HepG2 (cell line): ENCODE data around the gene TRAPPC4. TPM values are rescaled to one million over a fixed set of nuclear protein-coding genes. Genes with fewer than 3 reads are reported as not detected.

ENCODE experiments used
- CEBPB ChIP-seq: IDR thresholded peaks from 2 replicates; pipeline ENCODE4 v1.6.1; 2011; ENCODE audit warnings: low read depth, low read length, improper control_type of control experiment, borderline replicate concordance
- DDIT3 ChIP-seq: sonication (generic); formaldehyde crosslinking; IDR thresholded peaks from 2 replicates; pipeline ENCODE4 v1.4.0; 2020; ENCODE audit warnings: mild to moderate bottlenecking, missing genetic modification reagents
- DMAP1 ChIP-seq: IDR thresholded peaks from 2 replicates; pipeline ENCODE4 v1.6.1; 2016
- E2F5 ChIP-seq: sonication (generic); formaldehyde crosslinking; conservative IDR thresholded peaks from 2 replicates; pipeline ENCODE4 v1.4.0; 2020; ENCODE audit warnings: missing genetic modification reagents
- GATAD2A ChIP-seq: IDR thresholded peaks from 2 replicates; pipeline ENCODE4 v1.6.1; 2016
- KLF15 ChIP-seq: sonication (generic); formaldehyde crosslinking; IDR thresholded peaks from 2 replicates; pipeline ENCODE4 v1.8.1; 2023; ENCODE audit warnings: borderline replicate concordance, mild to moderate bottlenecking, inconsistent platforms, missing genetic modification reagents, mixed read lengths
- MAF1 ChIP-seq: sonication (generic); formaldehyde crosslinking; IDR thresholded peaks from 2 replicates; pipeline ENCODE4 v1.5.0; 2020; ENCODE audit warnings: missing genetic modification reagents, borderline replicate concordance
- MNT ChIP-seq: fragments of 450-650 bp; IDR thresholded peaks from 2 replicates; pipeline ENCODE4 v1.6.1; 2016
- NFATC3 ChIP-seq: sonication (generic); formaldehyde crosslinking; IDR thresholded peaks from 2 replicates; pipeline ENCODE4 v1.5.1; 2020; ENCODE audit warnings: mild to moderate bottlenecking, missing genetic modification reagents
- NFRKB ChIP-seq: fragments of 450-650 bp; IDR thresholded peaks from 2 replicates; pipeline ENCODE4 v1.6.1; 2017
- ONECUT2 ChIP-seq: sonication (generic); formaldehyde crosslinking; IDR thresholded peaks from 2 replicates; pipeline ENCODE4 v1.4.0; 2020; ENCODE audit warnings: missing genetic modification reagents
- SIX1 ChIP-seq: sonication (generic); formaldehyde crosslinking; IDR thresholded peaks from 2 replicates; pipeline ENCODE4 v1.4.0; 2020; ENCODE audit warnings: missing genetic modification reagents, borderline replicate concordance
- TARDBP ChIP-seq: sonication (generic); formaldehyde crosslinking; IDR thresholded peaks from 2 replicates; pipeline ENCODE4 v1.8.0; 2022; ENCODE audit warnings: mild to moderate bottlenecking, missing genetic modification reagents
- ZBTB33 ChIP-seq: sonication (generic); formaldehyde crosslinking; IDR thresholded peaks from 2 replicates; pipeline ENCODE4 v1.4.0; 2020; ENCODE audit warnings: missing genetic modification reagents
- ZBTB37 ChIP-seq: sonication (generic); formaldehyde crosslinking; IDR thresholded peaks from 2 replicates; pipeline ENCODE4 v1.4.0; 2020; ENCODE audit warnings: mild to moderate bottlenecking, missing genetic modification reagents
- ZNF264 ChIP-seq: sonication (generic); formaldehyde crosslinking; IDR thresholded peaks from 2 replicates; pipeline ENCODE4 v1.4.0; 2020; ENCODE audit warnings: missing genetic modification reagents
- ZNF292 ChIP-seq: sonication (generic); formaldehyde crosslinking; IDR thresholded peaks from 2 replicates; pipeline ENCODE4 v1.8.1; 2022; ENCODE audit warnings: mild to moderate bottlenecking, low read depth, missing genetic modification reagents, borderline replicate concordance
- ZNF501 ChIP-seq: sonication (generic); formaldehyde crosslinking; IDR thresholded peaks from 2 replicates; pipeline ENCODE4 v1.5.1; 2020; ENCODE audit warnings: mild to moderate bottlenecking, moderate library complexity, missing genetic modification reagents
- ZNF879 ChIP-seq: sonication (generic); formaldehyde crosslinking; IDR thresholded peaks from 2 replicates; pipeline ENCODE4 v1.8.1; 2023; ENCODE audit warnings: missing genetic modification reagents
- polyA plus RNA-seq, 8 experiments: library from polyadenylated mRNA; depleted of rRNA in 3 of 8; stranded (reverse) in 7 of 8; unstranded in 1 of 8; fragments of >200 nt; fragmentation: Illumina TruSeq in 4 of 8; extraction: Trizol in 4 of 8; gene quantifications; 2 replicates each; pipeline versions ENCODE4 v1.2.1 to v1.2.3, GENCODE V29; 2011 to 2016; ENCODE audit warnings: low read depth in 4 of 8, missing spikeins in 1 of 8, mixed read lengths in 1 of 8; ENCODE audit not compliant: insufficient read depth in 1 of 8
- total RNA-seq, 5 experiments: library from RNA; depleted of rRNA; stranded (reverse); fragments of >200 nt; fragmentation: Illumina TruSeq; extraction: Trizol; gene quantifications; 2 replicates each; pipeline ENCODE4 v1.2.3, GENCODE V29; 2016; ENCODE audit warnings: low read depth in 1 of 5

TRAPPC4 gene
- total and polyA plus RNA-seq, 2 of the 13 experiments (the other 11 are each of a cell fraction or from before 2014, with no cell fraction given) = 97.4 to 140 TPM

GRCh38 chr11:118997627-118998387, 20.8 kb upstream of the TRAPPC4 start, which contains the start of gene CENATAC (continued):
- TF ChIP-seq CEBPB (no peak), TARDBP (peak; percentile 21; the same call in 1 of the 2 replicates), ZBTB33 (CRISPR knock-in tag) (no peak), DMAP1 (CRISPR knock-in tag) (peak; percentile 80), NFATC3 (CRISPR knock-in tag) (peak; percentile 76; the same call in 1 of the 2 replicates), NFRKB (no peak), ZBTB37 (CRISPR knock-in tag) (no peak), ZNF292 (CRISPR knock-in tag) (no peak; the same call in 1 of the 2 replicates), ZNF879 (CRISPR knock-in tag) (0 out of 2 replicates have a peak, but pooled peaks have one; percentile 75), MAF1 (CRISPR knock-in tag) (no peak), ONECUT2 (CRISPR knock-in tag) (no peak), SIX1 (no peak), ZNF264 (peak; percentile 18; the same call in 1 of the 2 replicates), E2F5 (CRISPR knock-in tag) (no peak), MNT (no peak), ZNF501 (CRISPR knock-in tag) (peak; percentile 69; the same call in 1 of the 2 replicates), GATAD2A (CRISPR knock-in tag) (peak; percentile 68), KLF15 (CRISPR knock-in tag) (no peak), DDIT3 (no peak)
